Umbilical cord (tissue), 2 donors: ENCODE results near the gene MROH7. TPM values are rescaled to one million over a fixed set of nuclear protein-coding genes. Genes with fewer than 3 reads are reported as not detected.

Experiments used
- DNase-seq: peaks from one replicate; pipeline ENCODE4 v3.0.0-alpha.2; 2015; ENCODE audit warnings: low spot score
- total RNA-seq: library from RNA; depleted of rRNA; stranded (reverse); fragments of >200 nt; gene quantifications from one replicate; pipeline ENCODE4 v1.2.3, GENCODE V29; 2014; ENCODE audit warnings: low replicate concordance; ENCODE audit not compliant: insufficient read depth

MROH7 gene
- total RNA-seq, 1 donor from 2014 or later, result 4.1 TPM

DNA sequence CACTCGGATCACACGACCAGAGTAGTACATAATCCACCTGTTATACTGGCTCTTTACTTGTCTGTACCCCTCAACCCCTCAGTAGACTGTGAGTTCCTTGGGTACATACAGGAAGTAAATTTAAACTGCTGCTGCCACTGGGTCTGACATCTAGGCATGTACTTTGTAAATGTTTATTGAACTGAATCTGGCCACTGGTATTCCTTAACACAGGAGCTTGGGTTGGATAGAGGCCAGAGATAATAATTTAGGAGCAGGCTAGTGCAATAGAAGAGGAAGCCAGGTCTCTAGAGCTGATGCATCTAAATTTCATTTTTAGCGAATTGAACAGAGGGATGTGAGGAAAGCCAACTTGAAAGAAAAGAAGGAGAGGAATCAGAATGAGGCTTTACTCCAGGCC lies 86.4 kb downstream of the MROH7 start:
- no peak for DNase-seq

- DNase-seq, result no peak
These were observed 95.1 kb downstream of the MROH7 start for GRCh38 chr1:54736685-54737084.

GRCh38 chr1:54738244-54738643 lies 96.7 kb downstream of the MROH7 start:
- DNase-seq, result no peak

DNA sequence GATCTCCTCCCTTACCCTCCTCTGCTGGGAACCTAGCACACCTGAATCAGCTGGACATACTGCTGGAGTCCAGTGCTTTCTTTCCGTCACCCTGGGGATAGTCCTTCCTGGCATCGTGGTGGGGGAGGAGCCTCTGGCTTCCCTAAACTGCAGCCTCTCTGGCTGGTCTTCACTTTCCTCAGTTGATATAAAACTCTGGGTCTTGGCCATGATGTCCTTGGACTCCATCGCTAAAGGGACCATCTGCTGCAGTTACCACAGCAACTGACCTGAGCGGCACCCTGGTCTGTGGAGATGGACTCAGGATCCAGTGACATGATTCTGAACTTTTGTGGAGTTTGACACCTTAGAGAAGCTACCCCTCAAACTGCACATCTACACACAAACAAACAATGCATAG lies 99.9 kb downstream of the MROH7 start:
- DNase-seq, result no peak

DNA sequence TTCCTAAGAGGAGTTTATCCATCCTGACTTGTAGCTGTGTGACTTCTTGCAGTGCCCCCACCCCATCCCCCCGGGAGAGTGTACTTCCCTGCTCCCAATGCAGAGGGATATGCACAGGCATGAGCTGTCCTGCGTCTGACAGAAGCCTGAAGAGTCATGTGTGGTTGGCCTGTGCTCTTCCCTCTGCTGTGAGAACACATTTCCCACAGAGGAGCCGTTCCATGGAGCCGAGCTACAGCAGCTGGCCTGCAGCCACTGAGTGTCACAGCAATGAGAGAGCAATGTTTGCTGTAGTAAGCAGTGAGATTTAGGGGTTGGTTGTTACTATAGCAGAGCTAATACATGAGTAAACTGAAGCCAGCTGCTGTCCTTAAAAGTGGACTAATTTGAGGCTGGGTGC lies 100.7 kb downstream of the MROH7 start:
- DNase-seq, result no peak

DNA sequence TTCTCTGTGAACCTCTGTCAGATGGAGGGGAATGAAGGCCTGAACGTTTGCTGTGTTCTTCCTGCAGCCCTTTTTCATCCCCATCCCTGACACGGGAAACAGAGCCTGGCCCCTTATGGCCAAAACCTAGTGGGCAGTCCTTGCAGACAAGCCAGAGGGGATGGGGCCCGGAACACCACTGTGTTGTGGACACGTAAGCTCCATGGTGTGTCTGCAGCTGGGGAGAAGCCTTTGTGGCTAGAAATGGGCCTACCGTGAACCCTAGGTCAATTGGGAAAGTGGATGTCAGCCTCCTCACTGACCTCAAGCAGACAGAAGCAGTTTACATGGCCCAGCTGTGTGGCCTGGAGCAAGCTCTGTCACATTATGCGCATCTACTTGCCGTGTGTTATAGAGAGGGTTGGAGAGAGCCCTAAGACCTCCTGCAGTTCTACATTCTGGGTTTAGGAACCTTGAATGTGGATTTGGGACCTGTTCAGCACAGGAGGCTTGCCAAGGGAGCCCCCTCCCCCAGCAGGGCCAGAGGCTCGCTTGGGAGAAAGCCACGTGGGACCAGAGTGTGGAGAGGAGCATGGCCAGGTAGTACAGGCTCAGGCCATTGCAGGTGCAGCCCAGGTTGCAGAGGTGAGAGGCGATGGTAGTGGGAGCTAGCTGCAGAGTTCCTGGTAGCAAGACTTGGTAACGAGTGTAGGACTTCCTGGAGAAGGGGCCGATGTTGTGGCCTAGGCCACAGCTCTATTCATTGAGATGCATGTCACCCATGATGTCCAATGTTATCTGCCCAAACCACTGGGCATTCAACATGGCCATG lies 102.0 kb downstream of the MROH7 start:
- no peak for DNase-seq

GRCh38 chr1:54744696-54745095 lies 103.1 kb downstream of the MROH7 start:
- DNase-seq, result no peak

DNA sequence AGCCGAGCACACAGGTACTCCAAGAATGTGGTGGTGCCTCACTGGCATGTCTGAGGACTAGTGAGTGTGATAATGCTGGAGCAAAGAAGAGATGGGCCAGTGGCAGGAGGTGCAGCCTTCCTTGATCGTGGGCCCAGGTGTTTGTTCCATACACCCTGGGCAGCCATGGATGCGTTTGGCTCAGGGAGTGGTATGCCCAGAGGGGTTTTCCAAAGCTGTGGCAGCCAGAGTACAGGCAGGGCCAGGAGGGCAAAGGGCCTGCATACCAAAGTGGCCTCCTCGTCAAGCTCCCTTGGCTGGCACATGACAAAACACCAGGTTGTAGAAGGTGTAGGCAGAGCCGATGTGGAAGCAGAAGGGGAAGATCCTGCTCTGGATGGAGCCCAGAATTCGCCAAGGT lies 103.7 kb downstream of the MROH7 start:
- no peak for DNase-seq

DNA sequence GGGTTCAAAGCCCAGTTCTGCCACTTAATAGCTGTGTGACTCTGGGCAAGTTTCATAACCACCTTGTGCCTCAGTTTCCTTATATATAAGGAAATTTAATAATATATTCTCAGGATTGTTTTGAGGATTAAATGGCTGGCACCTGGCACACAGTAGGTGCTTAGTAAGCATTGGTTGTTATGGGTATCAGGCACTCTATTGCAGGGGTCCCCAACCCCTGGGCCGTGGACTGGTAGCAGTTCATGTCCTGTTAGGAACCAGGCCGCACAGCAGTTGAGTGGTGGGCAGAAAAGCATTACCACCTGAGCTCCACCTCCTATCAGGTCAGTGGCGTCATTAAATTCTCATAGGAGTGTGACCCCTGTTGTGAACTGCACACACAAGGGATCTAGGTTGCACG lies 104.3 kb downstream of the MROH7 start:
- DNase-seq, result no peak

GRCh38 chr1:54748094-54748835 lies 106.7 kb downstream of the MROH7 start:
- no peak for DNase-seq

GRCh38 chr1:54750596-54750995 lies 109.0 kb downstream of the MROH7 start:
- DNase-seq, result no peak

DNA sequence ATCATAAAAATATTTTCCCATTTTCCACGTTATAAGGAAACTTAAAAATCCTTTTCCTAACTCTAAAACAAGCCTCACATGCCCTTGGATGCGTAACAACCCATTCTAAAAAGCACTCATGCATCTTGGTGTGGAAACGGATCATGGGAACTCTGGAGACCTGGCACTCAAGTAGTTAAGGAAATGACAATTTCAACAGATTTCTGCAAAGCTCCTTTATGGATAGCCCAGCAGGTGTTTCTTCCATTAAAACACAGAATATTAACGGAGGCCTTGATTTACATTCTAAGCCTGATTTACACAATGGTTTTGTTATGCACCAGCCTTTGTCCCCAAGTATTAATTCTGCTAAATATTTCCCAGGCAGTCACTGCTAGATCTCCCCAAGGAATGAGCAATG lies 109.8 kb downstream of the MROH7 start:
- no peak for DNase-seq

- no peak for DNase-seq
These were observed 112.5 kb downstream of the MROH7 start for GRCh38 chr1:54754045-54754444.

- no peak for DNase-seq
These were observed 113.1 kb downstream of the MROH7 start for GRCh38 chr1:54754486-54755285.

DNA sequence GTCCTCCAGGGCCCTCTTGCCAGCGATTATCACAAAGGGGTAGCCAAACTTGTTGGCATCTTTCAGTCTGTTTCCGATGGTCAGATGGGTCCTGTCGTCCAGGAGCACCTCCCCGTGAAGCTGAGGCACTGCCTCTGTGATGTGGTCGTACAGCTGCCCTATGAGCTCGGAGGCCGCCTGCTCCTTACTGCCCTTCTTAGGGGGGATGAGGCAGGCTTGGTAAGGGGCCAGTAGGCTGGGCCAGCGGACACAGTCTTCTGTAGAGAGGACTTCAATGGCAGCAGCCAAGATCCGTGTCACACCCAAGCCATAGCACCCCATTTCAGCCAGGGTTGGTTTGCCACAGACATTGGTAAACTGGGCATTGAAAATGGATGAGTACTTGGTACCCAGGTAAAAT lies 116.2 kb downstream of the MROH7 start:
- no peak for DNase-seq

DNA sequence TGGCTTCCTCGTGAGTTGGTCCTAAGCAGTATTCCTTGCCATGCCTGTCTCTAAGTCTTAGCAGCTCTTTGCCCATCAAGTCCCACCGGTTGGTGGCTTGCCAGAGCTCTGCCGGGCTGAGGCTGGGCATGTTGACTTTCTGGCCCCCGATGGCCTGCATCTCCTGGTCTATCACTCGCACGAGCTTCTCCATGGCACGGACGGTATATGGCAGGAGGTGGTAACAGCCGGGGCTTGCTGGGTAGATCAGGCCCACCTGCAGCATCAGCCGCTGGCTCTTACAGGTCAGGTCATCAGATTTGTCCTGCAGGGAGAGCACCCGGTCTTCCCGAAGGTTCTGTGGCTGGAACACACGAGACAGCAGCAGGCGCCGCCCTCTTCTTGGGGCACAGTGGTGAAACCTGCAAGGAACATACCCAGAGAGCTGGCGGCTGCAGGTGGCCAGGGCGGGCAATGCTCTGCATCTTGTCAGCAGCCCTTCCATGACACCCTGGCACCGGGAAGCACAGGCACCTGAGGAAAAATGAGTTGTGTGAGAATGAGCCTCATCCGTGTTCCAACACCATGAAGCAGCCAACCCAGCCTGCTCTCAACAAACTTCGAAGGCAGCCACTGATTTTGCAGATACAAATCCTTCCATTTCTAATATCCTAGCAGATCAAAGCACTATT lies 117.2 kb downstream of the MROH7 start:
- DNase-seq, result no peak

Other genes with a start within 250 kb of the MROH7 start
- 34.7 TPM for gene SSBP3, start 235.4 kb upstream of the MROH7 start, total RNA-seq
- gene ACOT11, start 93.6 kb upstream of the MROH7 start, total RNA-seq, result 12.5 TPM
- not detected for gene FAM151A, start 18.3 kb upstream of the MROH7 start, total RNA-seq
- gene TTC4, start 74.1 kb downstream of the MROH7 start, total RNA-seq, result 17.6 TPM
- 1.9 TPM for gene PARS2, start 122.7 kb downstream of the MROH7 start, total RNA-seq
- 1.7 TPM for gene TTC22, start 159.5 kb downstream of the MROH7 start, total RNA-seq
- gene DHCR24, start 245.4 kb downstream of the MROH7 start, total RNA-seq, result 18.8 TPM